ENCODE results near the gene TXNDC8. TPM values are rescaled to one million over a fixed set of nuclear protein-coding genes. Genes with fewer than 3 reads are reported as not detected.

The TXNDC8 gene
- total RNA-seq, 2 donors from 2014 or later = not detected

- Mint-ChIP-seq H3K4me1 (peaks cover 44% of the 10 kb centered on the region), H3K36me3 (ENCODE audit: low read depth) (peaks cover 2% of the 10 kb centered on the region), H3K27ac (peak overlapping the region; percentile 94), H3K27me3 (no peaks in the 10 kb centered on the region), H3K4me3 (peak overlapping the region; percentile 97)
- H3K9me3 ChIP-seq (ENCODE audit: control insufficient read depth, low read length, poor library complexity, severe bottlenecking) = no peaks in the 10 kb centered on the region
- DNase-seq (no peak), ATAC-seq (no peak)
Observed at GRCh38 chr9:110257097-110257841, 80.4 kb downstream of the TXNDC8 start.

DNA sequence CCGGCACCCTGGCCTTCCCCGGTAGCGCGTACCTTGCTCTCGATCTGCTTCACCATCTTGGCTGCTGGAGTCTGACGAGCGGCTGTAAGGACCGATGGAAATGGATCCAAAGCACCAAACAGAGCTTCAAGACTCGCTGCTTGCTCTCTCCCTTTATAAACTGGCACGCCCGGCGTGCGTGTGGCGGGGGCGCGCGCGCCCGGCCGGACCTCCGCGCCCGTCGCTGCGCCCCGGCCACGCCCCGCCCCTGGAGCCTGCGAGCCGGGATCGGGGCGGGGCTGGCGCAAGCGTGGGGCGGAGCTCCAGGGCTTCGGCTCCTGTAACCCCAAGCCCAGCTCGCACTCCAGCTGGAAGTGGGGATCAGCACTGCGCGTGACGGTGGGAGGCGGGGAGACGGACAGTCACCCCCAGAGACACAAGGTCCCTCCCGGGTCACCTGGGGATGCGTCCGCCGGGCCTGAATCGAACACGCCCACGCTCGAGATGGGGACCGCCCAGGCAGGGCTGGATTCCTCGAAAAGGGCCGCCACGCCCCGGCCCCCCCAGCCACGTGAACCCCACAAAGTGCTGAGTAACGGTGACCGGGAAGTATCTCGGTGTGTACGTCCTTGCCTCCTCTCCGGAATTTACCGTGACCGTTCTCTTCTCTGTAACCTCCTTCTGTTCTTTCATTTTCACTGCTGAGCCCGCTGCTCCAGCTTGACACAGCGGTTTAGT is 81.1 kb downstream of the TXNDC8 start, which contains the start of gene TXN:
TSS of gene TXN (minus strand) at position 128 of the 717 bp plus-strand sequence. CDS start at position 56, 72 bp downstream.
- peak within 1 kb of the TSS; percentile 97 for H3K4me3 Mint-ChIP-seq
- no peaks in the 10 kb centered on the region for H3K27me3 Mint-ChIP-seq
- peak within 1 kb of the TSS; percentile 94 for H3K27ac Mint-ChIP-seq
- ATAC-seq = peak; percentile 82
- peak; percentile 69 to 80 (median 78) for DNase-seq
- H3K36me3 Mint-ChIP-seq (ENCODE audit: low read depth) = peaks cover 2% of the 10 kb centered on the region
- H3K9me3 ChIP-seq (ENCODE audit: control insufficient read depth, low read length, poor library complexity, severe bottlenecking) = no peaks in the 10 kb centered on the region
- H3K4me1 Mint-ChIP-seq = peaks cover 44% of the 10 kb centered on the region

GRCh38 chr9:110255463-110256379 is 81.9 kb downstream of the TXNDC8 start:
- peak overlapping the region; percentile 97 for H3K4me3 Mint-ChIP-seq
- DNase-seq (peak; percentile 7 to 32 (median 28)), ATAC-seq (peak; percentile 20)
- H3K36me3 Mint-ChIP-seq (ENCODE audit: low read depth) = peaks cover 2% of the 10 kb centered on the region
- no peaks in the 10 kb centered on the region for H3K9me3 ChIP-seq (ENCODE audit: control insufficient read depth, low read length, poor library complexity, severe bottlenecking)
- peak overlapping the region; percentile 94 for H3K27ac Mint-ChIP-seq
- H3K27me3 Mint-ChIP-seq = no peaks in the 10 kb centered on the region
- peaks cover 46% of the 10 kb centered on the region for H3K4me1 Mint-ChIP-seq

- Mint-ChIP-seq H3K4me1 (peaks cover 46% of the 10 kb centered on the region), H3K4me3 (peak overlapping the region; percentile 97), H3K36me3 (ENCODE audit: low read depth) (peaks cover 2% of the 10 kb centered on the region), H3K27me3 (no peaks in the 10 kb centered on the region), H3K27ac (peak overlapping the region; percentile 94)
- ATAC-seq (no peak), DNase-seq (peak in 1 of 3 donors; percentile 9)
- no peaks in the 10 kb centered on the region for H3K9me3 ChIP-seq (ENCODE audit: control insufficient read depth, low read length, poor library complexity, severe bottlenecking)
Observed at GRCh38 chr9:110255034-110255462, 82.6 kb downstream of the TXNDC8 start.

DNA sequence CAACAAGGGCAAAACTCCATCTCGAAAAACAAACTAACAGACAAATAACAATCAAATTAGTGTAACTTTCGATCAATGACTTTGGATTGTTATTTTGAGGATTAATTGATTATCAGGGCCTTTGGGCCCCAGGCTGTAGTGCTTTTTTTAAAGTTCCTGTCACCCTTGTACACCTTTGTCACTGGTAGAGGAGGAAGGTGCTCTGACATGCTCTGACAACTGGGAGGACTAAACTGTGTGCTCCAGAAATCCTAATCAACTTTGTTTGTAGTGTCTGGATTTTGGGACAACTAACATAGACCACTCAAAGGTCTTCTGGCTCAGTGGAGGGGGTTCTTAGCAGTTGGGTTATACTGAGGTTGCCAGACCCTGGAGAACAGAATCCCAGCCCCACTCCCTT is 83.2 kb downstream of the TXNDC8 start:
- no peak for DNase-seq
- Mint-ChIP-seq H3K36me3 (ENCODE audit: low read depth) (peaks cover 2% of the 10 kb centered on the region), H3K4me3 (peak overlapping the region; percentile 97), H3K4me1 (peaks cover 46% of the 10 kb centered on the region), H3K27ac (peak overlapping the region; percentile 94), H3K27me3 (no peaks in the 10 kb centered on the region)
- no peaks in the 10 kb centered on the region for H3K9me3 ChIP-seq (ENCODE audit: control insufficient read depth, low read length, poor library complexity, severe bottlenecking)
- no peak for ATAC-seq

Other genes with a start within 250 kb of the TXNDC8 start
- gene C9orf152, start 129.7 kb downstream of the TXNDC8 start, total RNA-seq = not detected
- gene TXN, start 81.4 kb downstream of the TXNDC8 start, total RNA-seq = 100 to 1,000 TPM in 1 of 2 donors, 10 to 100 TPM in 1; 55.4 to 102 TPM
- gene SVEP1, start 241.9 kb upstream of the TXNDC8 start, total RNA-seq = under 1 TPM; 0.08 to 0.17 TPM